Transverse colon (tissue), 4 donors: ENCODE data around the gene RAX2. TPM values are rescaled to one million over a fixed set of nuclear protein-coding genes. Genes with fewer than 3 reads are reported as not detected.

Experiments
- DNase-seq: peaks from one replicate; pipeline ENCODE4 v3.0.0-alpha.2; 2019
- H3K27ac ChIP-seq, 4 donors: fragments of 200-600 bp; sonication (generic); 2 replicates each; pipeline ENCODE4 v1.5.1; 2016 to 2018; ENCODE audit warnings: inconsistent platforms in 4 of 4
- H3K27me3 ChIP-seq: fragments of 200-600 bp; sonication (generic); 2 replicates; pipeline ENCODE4 v1.5.1; 2017; ENCODE audit warnings: inconsistent platforms
- H3K36me3 ChIP-seq, 4 donors: fragments of 200-600 bp; sonication (generic); 2 replicates each; pipeline ENCODE4 v1.5.1; 2017 to 2019; ENCODE audit warnings: inconsistent platforms in 4 of 4
- H3K4me1 ChIP-seq, 4 donors: fragments of 200-600 bp; sonication (generic); 2 replicates each; pipeline ENCODE4 v1.5.1; 2017 to 2020; ENCODE audit warnings: inconsistent platforms in 4 of 4
- H3K4me3 ChIP-seq, 4 donors: fragments of 200-600 bp; sonication (generic); 1 replicate in 1 of 4; 2 replicates in 3 of 4; pipeline versions ENCODE4 v1.5.1 to v1.6.1; 2017 to 2019; ENCODE audit warnings: inconsistent platforms in 4 of 4
- H3K9me3 ChIP-seq, 2 donors: fragments of 200-600 bp; sonication (generic); 2 replicates each; pipeline ENCODE4 v1.5.1; 2017 to 2019; ENCODE audit warnings: inconsistent platforms in 2 of 2
- CTCF ChIP-seq, 5 experiments: fragments of 200-600 bp in 3 of 5; fragments of 450-650 bp in 2 of 5; sonication (generic) in 3 of 5; IDR thresholded peaks; 1 replicate in 2 of 5; 2 replicates in 3 of 5; pipeline ENCODE4 v1.5.1; 2016 to 2017; ENCODE audit warnings: antibody characterized with exemption in 5 of 5, inconsistent platforms in 3 of 5, mild to moderate bottlenecking in 2 of 5, moderate library complexity in 1 of 5
- EP300 ChIP-seq: sonication (generic); formaldehyde crosslinking; IDR thresholded peaks from one replicate; pipeline ENCODE4 v1.6.1; 2017; ENCODE audit warnings: antibody characterized with exemption, low read depth
- POLR2A ChIP-seq: fragments of 450-650 bp; IDR thresholded peaks from one replicate; pipeline ENCODE4 v1.6.1; 2016; ENCODE audit warnings: antibody characterized with exemption, mild to moderate bottlenecking, moderate library complexity
- POLR2AphosphoS5 ChIP-seq, 3 donors: sonication (generic); formaldehyde crosslinking; IDR thresholded peaks; one replicate each; pipeline ENCODE4 v1.6.1; 2016; ENCODE audit warnings: antibody characterized with exemption in 3 of 3
- WGBS, 2 donors: methylation state at CpG; one replicate each; pipeline ENCODE4 v1.1.5; 2018; ENCODE audit warnings: low coverage in 1 of 2; 5-methylcytosine and 5-hydroxymethylcytosine counted together
- in situ Hi-C, 4 donors: fragments of 200-750 bp; cut with MboI; loops; one replicate each; pipeline versions ENCODE4 v1.15.0 to v1.15.1; 2017; ENCODE audit warnings: low sequenced_read_pairs in 3 of 4, low pct_ligation_motif_present in 1 of 4, low pct_unique_long_range_greater_than_20kb in 1 of 4
- intact Hi-C: fragments of 100-400 bp; cut with DNase I; formaldehyde crosslinking; loops from one replicate; pipeline ENCODE4 v1.15.1; 2023; ENCODE audit warnings: low total_unique reads
- total RNA-seq, 4 donors: library from RNA; depleted of rRNA; stranded (reverse); fragments of >200 nt; gene quantifications; one replicate each; pipeline ENCODE4 v1.1.0, GENCODE V29; 2016

The RAX2 gene
- total RNA-seq, 4 donors from 2014 or later, result not detected

DNA sequence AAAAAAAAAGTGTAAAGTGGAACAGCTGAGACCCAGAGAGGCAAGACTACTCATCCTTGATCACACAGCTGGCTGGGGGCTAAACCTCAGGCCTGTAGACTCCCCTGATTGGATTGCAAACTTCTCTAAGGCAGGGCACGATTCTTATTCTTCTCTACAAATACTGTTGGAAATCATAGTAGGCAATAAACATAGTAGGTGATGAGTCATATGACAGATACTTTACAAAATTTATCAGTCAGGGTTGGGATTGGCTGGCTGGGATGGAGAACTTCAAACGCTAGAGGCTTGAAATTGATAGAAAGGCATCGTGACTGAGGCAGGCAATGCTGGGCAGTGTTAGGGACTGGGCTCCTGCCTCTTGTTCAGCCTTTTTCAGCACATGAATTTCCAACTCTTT lies 20.1 kb upstream of the RAX2 start:
- H3K27ac ChIP-seq, result no peak overlapping the region
- intact Hi-C loops, result no loop called here
- H3K36me3 ChIP-seq, result no peaks in the 10 kb centered on the region
- H3K27me3 ChIP-seq, result peaks cover 6% of the 10 kb centered on the region
- in situ Hi-C loops, result no loop called here
- no peak for TF ChIP-seq CTCF (IDR thresholded peaks at IDR 0.05)
- no peak for TF ChIP-seq POLR2A
- TF ChIP-seq EP300, result no peak
- TF ChIP-seq POLR2AphosphoS5 (IDR thresholded peaks at IDR 0.05), result no peak
- WGBS, 2 donors, result 72 to 77% methylated on average over 3 of the region's 3 CpGs
- no peak for DNase-seq
- H3K4me3 ChIP-seq, result no peak overlapping the region
- H3K4me1 ChIP-seq, result no peaks in the 10 kb centered on the region
- peaks cover 7% of the 10 kb centered on the region in 2 donors for H3K9me3 ChIP-seq

DNA sequence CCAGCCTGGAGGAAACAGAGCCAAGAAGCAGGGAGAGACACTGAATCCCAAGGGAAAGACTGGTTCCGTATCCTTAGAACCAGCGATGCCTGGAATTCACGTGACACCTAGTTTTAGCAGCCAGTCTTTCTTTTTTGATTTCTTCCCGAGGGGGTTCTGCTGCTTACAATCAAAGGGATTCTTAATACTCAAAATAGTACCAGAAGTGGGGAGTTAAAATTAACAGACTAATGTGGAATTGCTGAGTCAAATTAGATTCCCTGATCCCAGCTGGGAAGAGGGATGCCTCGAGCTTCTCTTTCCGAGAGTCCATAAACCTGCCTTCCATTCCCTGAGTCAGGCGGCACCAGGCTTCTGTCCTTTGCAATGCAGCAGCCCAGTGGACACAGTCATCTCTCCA lies 18.9 kb upstream of the RAX2 start:
- in situ Hi-C loops, result no loop called here
- WGBS, 2 donors, result 79% methylated on average over 7 of the region's 7 CpGs; no CpG with 5 or more reads in 1 of the 2 donors
- no peak for TF ChIP-seq CTCF (IDR thresholded peaks at IDR 0.05)
- TF ChIP-seq EP300, result no peak
- TF ChIP-seq POLR2A, result no peak
- no peak for TF ChIP-seq POLR2AphosphoS5 (IDR thresholded peaks at IDR 0.05)
- Histone ChIP-seq H3K27ac (no peak overlapping the region), H3K9me3 (no peaks in the 10 kb centered on the region), H3K4me3 (no peak overlapping the region), H3K4me1 (peaks cover 0 to 1% (median 0%) of the 10 kb centered on the region in 4 donors), H3K36me3 (no peaks in the 10 kb centered on the region), H3K27me3 (peaks cover 18% of the 10 kb centered on the region)
- intact Hi-C loops, result no loop called here
- DNase-seq, result no peak

GRCh38 chr19:3790209-3790734 lies 18.2 kb upstream of the RAX2 start:
- Histone ChIP-seq H3K4me3 (no peak overlapping the region), H3K4me1 (peaks cover 0 to 6% (median 0%) of the 10 kb centered on the region in 4 donors), H3K27ac (no peak overlapping the region), H3K36me3 (no peaks in the 10 kb centered on the region), H3K27me3 (peaks cover 24% of the 10 kb centered on the region), H3K9me3 (no peaks in the 10 kb centered on the region)
- WGBS, 2 donors, result 69 to 88% methylated on average over 3 to 6 of the region's 6 CpGs
- no peak for DNase-seq
- intact Hi-C loops, result no loop called here
- in situ Hi-C loops, result no loop called here
- TF ChIP-seq EP300 (no peak), POLR2A (no peak), POLR2AphosphoS5 (IDR thresholded peaks at IDR 0.05) (no peak), CTCF (IDR thresholded peaks at IDR 0.05) (no peak)

DNA sequence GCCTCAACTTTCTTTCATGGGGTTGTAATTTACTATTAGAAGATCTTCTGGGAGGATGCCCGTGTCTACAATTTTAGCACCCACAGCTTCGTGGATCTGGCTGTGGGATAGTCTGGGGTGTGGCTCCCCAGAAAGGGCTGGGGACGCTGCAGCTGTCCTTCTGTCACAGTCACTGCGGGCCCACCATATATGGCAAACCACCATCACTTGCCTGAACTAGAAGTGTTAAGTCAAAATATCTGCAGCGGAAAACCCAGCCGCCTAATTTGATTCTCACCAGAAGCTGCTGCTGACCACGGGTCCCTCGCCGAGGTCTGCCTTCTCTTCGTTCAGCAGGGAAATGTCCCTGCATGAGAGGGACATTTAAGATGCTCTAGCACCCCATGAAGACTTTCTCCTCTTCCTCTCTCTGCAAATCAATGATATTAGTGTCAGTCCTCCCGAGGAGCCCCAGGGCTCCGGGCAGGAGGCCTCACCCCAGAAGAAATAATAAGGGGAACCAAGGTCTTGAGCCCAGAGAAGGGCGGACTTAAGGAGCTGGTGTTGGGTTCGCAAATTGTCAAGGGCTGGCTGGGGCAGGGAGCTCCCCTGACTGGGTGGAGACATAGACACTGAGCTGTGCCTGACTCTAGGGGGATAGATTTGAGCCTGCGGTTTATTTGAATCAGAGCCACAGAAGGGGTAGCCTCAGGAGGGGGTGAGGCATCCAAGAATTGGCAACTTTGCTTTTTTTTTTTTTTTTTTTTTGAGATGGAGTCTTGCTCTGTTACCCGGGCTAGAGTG lies 17.2 kb upstream of the RAX2 start:
- DNase-seq, result no peak
- 44% methylated on average over 11 to 16 of the region's 16 CpGs for WGBS, 2 donors
- intact Hi-C loops, result no loop called here
- Histone ChIP-seq H3K27me3 (peaks cover 35% of the 10 kb centered on the region), H3K4me1 (peaks cover 0 to 8% (median 0%) of the 10 kb centered on the region in 4 donors), H3K27ac (no peak overlapping the region), H3K36me3 (no peaks in the 10 kb centered on the region), H3K9me3 (no peaks in the 10 kb centered on the region), H3K4me3 (no peak overlapping the region)
- TF ChIP-seq EP300 (no peak), POLR2AphosphoS5 (IDR thresholded peaks at IDR 0.05) (no peak), CTCF (IDR thresholded peaks at IDR 0.05) (no peak), POLR2A (no peak)
- in situ Hi-C loops, result no loop called here
